DND-41 (cell line): ENCODE measurements around the gene PRR5L.

Experiments used
- ATAC-seq: fragments of 200-7000 bp; cut with Tn5 transposase; 3 replicates; pipeline ENCODE4 v1.9.1; 2021; ENCODE audit warnings: low read depth; ENCODE audit not compliant: insufficient read depth
- DNase-seq: peaks from one replicate; pipeline ENCODE4 v3.0.0-alpha.2; 2020
- H2AFZ ChIP-seq: 2 replicates; pipeline ENCODE4 v1.6.0; 2012; ENCODE audit warnings: low read depth, low read length
- H3K27ac ChIP-seq: 2 replicates; pipeline ENCODE4 v1.5.1; 2012; ENCODE audit warnings: low read length, inconsistent platforms
- H3K27me3 ChIP-seq: fragments of 200-600 bp; sonication (generic); 2 replicates; pipeline ENCODE4 v1.6.0; 2012; ENCODE audit warnings: low read length, mild to moderate bottlenecking, inconsistent platforms; ENCODE audit not compliant: insufficient read depth, poor library complexity
- H3K36me3 ChIP-seq: 2 replicates; pipeline ENCODE4 v1.5.1; 2012; ENCODE audit warnings: low read length, inconsistent platforms; ENCODE audit not compliant: insufficient read depth
- H3K4me1 ChIP-seq: 2 replicates; pipeline ENCODE4 v1.5.1; 2012; ENCODE audit warnings: mild to moderate bottlenecking, low read length; ENCODE audit not compliant: insufficient read depth
- H3K4me2 ChIP-seq: 2 replicates; pipeline ENCODE4 v1.6.0; 2012; ENCODE audit warnings: mild to moderate bottlenecking, moderate library complexity, low read length, inconsistent platforms; ENCODE audit not compliant: insufficient read depth
- H3K4me3 ChIP-seq, 2 experiments: fragments of 200-600 bp in 1 of 2; shearing (Covaris generic) in 1 of 2; 2 replicates each; pipeline ENCODE4 v1.5.1; 2012 to 2016; ENCODE audit warnings: inconsistent platforms in 2 of 2, low read length in 2 of 2, mild to moderate bottlenecking in 2 of 2, low read depth in 1 of 2, moderate library complexity in 1 of 2
- H3K79me2 ChIP-seq: 2 replicates; pipeline ENCODE4 v1.6.0; 2012; ENCODE audit warnings: low read length, inconsistent platforms; ENCODE audit not compliant: insufficient read depth
- H3K9ac ChIP-seq: 2 replicates; pipeline ENCODE4 v1.6.0; 2012; ENCODE audit warnings: low read depth, mild to moderate bottlenecking, inconsistent platforms, low read length, moderate library complexity
- H3K9me3 ChIP-seq: 2 replicates; pipeline ENCODE4 v1.5.1; 2012; ENCODE audit warnings: low read length, moderate library complexity, mild to moderate bottlenecking, inconsistent platforms; ENCODE audit not compliant: insufficient read depth, severe bottlenecking
- H4K20me1 ChIP-seq: 2 replicates; pipeline ENCODE4 v1.6.0; 2012; ENCODE audit warnings: low read length; ENCODE audit not compliant: insufficient read depth
- CTCF ChIP-seq: IDR thresholded peaks from 2 replicates; pipeline ENCODE4 v1.5.1; 2012; ENCODE audit warnings: borderline replicate concordance, low read length, moderate library complexity, mild to moderate bottlenecking; ENCODE audit not compliant: poor library complexity, severe bottlenecking; ENCODE audit errors: extremely low read depth
- EZH2 ChIP-seq: IDR thresholded peaks from 3 replicates; pipeline ENCODE4 v1.6.1; 2012; ENCODE audit warnings: borderline replicate concordance, low read depth, mild to moderate bottlenecking, moderate library complexity, low read length, inconsistent platforms; ENCODE audit not compliant: severe bottlenecking

The PRR5L gene

GRCh38 chr11:36454551-36454940, 158.5 kb downstream of the PRR5L start:
- Histone ChIP-seq H3K4me2 (no peak overlapping the region), H3K27ac (no peak overlapping the region), H4K20me1 (peaks cover 22% of the 10 kb centered on the region), H3K9me3 (no peaks in the 10 kb centered on the region), H3K9ac (no peak overlapping the region), H2AFZ (no peak overlapping the region), H3K36me3 (no peaks in the 10 kb centered on the region), H3K4me3 (no peak overlapping the region), H3K4me1 (peaks cover 51% of the 10 kb centered on the region), H3K27me3 (peaks cover 9% of the 10 kb centered on the region), H3K79me2 (no peaks in the 10 kb centered on the region)
- ATAC-seq: no peak
- TF ChIP-seq EZH2: no peak
- no peak for TF ChIP-seq CTCF
- DNase-seq: no peak

DNA sequence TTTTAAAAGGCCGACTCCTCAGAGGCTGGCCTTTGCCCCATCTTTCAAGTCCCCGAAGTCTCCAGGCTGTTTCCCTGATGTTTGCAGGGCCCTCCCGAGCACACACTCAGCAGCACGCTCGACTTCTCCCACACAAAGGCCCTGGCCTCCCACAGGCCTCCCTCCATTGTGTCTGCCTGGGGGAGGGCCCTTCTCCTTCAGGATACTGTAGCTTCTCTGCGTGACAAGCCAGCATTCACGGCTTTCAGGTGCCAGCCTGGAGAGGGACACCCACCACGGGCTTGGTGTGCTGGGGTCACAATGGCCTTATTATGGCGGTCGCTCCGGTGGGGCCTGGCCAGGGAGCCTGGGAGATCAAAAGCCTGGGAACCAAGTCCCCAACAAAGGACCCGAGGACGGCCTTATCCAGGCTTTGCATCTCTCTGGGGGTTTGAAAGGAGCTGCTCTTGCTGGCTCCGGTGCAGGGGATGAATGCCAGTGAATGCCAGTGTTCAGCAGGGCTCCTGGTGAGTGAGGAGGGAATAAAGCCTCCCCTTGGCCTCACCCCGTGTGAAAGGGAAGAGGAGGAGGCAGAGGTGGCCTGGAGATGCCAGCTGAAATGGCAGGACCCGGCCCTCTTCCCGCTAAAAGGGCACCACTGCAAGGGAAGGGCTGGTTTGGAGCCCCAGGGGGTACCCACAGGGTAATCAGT, 159.0 kb downstream of the PRR5L start:
- Histone ChIP-seq H3K27me3 (peaks cover 5% of the 10 kb centered on the region), H3K27ac (no peak overlapping the region), H3K4me3 (no peak overlapping the region), H3K79me2 (no peaks in the 10 kb centered on the region), H3K4me2 (no peak overlapping the region), H3K9ac (no peak overlapping the region), H3K9me3 (no peaks in the 10 kb centered on the region), H3K4me1 (peaks cover 46% of the 10 kb centered on the region), H3K36me3 (no peaks in the 10 kb centered on the region), H2AFZ (no peak overlapping the region), H4K20me1 (peaks cover 22% of the 10 kb centered on the region)
- ATAC-seq (no peak), DNase-seq (no peak)
- TF ChIP-seq EZH2: no peak

DNA sequence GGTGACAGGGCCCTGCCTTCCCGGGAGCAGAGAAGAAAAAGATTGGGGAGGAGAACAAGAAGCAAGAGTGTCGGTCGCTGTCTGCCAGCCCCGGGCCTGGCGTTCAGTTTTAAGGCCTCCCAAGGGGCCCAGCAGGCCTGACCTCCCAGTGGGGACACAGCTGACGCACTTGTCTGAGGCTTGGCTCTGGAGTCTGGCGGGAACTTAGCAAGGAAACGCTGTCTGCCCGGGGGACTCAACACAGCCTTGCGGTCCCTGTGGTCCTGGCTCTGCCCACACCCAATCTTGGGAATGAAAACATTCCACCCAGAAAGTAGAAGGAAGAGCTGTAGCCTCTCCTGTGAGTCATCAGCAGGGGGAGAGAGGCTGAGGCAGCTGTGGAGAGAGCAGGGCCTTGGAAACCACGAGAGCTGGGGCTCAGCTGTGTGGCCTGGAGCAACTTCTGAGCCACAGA, 159.6 kb downstream of the PRR5L start:
- TF ChIP-seq EZH2: no peak
- no peak overlapping the region for H3K9ac ChIP-seq
- H3K4me1 ChIP-seq: peaks cover 40% of the 10 kb centered on the region
- H3K27ac ChIP-seq: no peak overlapping the region
- no peak overlapping the region for H3K4me3 ChIP-seq
- H3K9me3 ChIP-seq: no peaks in the 10 kb centered on the region
- no peak for ATAC-seq
- H3K4me2 ChIP-seq: no peak overlapping the region
- H2AFZ ChIP-seq: no peak overlapping the region
- H4K20me1 ChIP-seq: peaks cover 22% of the 10 kb centered on the region
- no peaks in the 10 kb centered on the region for H3K36me3 ChIP-seq
- peak; percentile 23 for DNase-seq
- H3K27me3 ChIP-seq: peaks cover 11% of the 10 kb centered on the region
- no peaks in the 10 kb centered on the region for H3K79me2 ChIP-seq

DNA sequence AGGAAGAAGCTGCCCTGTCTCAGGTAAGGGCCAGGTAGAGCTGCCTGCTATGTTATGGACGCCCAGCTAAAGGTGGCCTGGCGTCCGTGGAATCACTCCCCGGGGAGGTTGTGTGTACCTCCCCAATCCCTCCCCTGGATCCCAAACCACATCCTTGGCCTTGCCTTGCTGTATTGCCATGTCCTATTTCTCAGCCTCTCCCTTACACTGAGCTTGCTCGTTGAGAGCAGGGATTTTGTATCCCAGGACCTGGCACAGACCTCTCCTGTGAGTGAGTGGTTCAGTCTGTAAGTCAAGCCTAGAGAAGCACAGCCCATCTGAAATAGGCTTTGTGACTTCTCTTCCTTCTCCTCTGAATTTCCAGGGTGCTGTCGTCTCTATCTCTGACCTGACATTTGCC, 160.1 kb downstream of the PRR5L start:
- peaks cover 13% of the 10 kb centered on the region for H3K27me3 ChIP-seq
- H4K20me1 ChIP-seq: peaks cover 20% of the 10 kb centered on the region
- H3K36me3 ChIP-seq: no peaks in the 10 kb centered on the region
- no peak for TF ChIP-seq EZH2
- TF ChIP-seq CTCF: no peak
- H3K4me3 ChIP-seq: no peak overlapping the region
- peaks cover 37% of the 10 kb centered on the region for H3K4me1 ChIP-seq
- no peaks in the 10 kb centered on the region for H3K79me2 ChIP-seq
- H3K27ac ChIP-seq: no peak overlapping the region
- no peak overlapping the region for H3K9ac ChIP-seq
- ATAC-seq (no peak), DNase-seq (no peak)
- no peak overlapping the region for H3K4me2 ChIP-seq
- no peak overlapping the region for H2AFZ ChIP-seq
- H3K9me3 ChIP-seq: no peaks in the 10 kb centered on the region
